Esophagus muscularis mucosa (tissue), 3 donors: ENCODE measurements around the gene COIL.

Experiments
- CTCF ChIP-seq, 3 experiments: fragments of 200-600 bp in 2 of 3; fragments of 450-650 bp in 1 of 3; sonication (generic) in 2 of 3; IDR thresholded peaks; one replicate each; pipeline ENCODE4 v1.5.1; 2017 to 2019; ENCODE audit warnings: antibody characterized with exemption in 3 of 3, mild to moderate bottlenecking in 2 of 3, moderate library complexity in 1 of 3
- POLR2AphosphoS5 ChIP-seq, 2 donors: sonication (generic); formaldehyde crosslinking; IDR thresholded peaks; one replicate each; pipeline ENCODE4 v1.6.1; 2017; ENCODE audit warnings: antibody characterized with exemption in 2 of 2

- TF ChIP-seq CTCF (IDR thresholded peaks at IDR 0.05) = peak in 2 of 3 experiments; percentile 99 to 100
- peak; percentile 76 to 92 for TF ChIP-seq POLR2AphosphoS5 (IDR thresholded peaks at IDR 0.05)
Measured at GRCh38 chr17:56960596-56961538, at the start of gene COIL.
